ENCODE measurements around the gene CCDC116. TPM values are rescaled to one million over a fixed set of nuclear protein-coding genes. Genes with fewer than 3 reads are reported as not detected.

Gene CCDC116
- total RNA-seq, 1 experiment from 2014 or later = 0.07 TPM

Other genes with a start within 250 kb of the CCDC116 start
- 2.1 TPM in 1 of 2 replicates, not detected in the other for gene RIMBP3B, start 249.0 kb upstream of the CCDC116 start, total RNA-seq (2014; rRNA removed; shearing (Covaris generic); ENCODE audit: low replicate concordance)
- gene HIC2, start 215.4 kb upstream of the CCDC116 start, total RNA-seq (2014; rRNA removed; shearing (Covaris generic); ENCODE audit: low replicate concordance) = 4.3 and 4.8 TPM in 2 replicates
- 0.30 TPM in 1 of 2 replicates, not detected in the other for gene TMEM191C, start 165.4 kb upstream of the CCDC116 start, total RNA-seq (2014; rRNA removed; shearing (Covaris generic); ENCODE audit: low replicate concordance)
- 0.20 and 3.6 TPM in 2 replicates for gene RIMBP3C, start 81.3 kb upstream of the CCDC116 start, total RNA-seq (2014; rRNA removed; shearing (Covaris generic); ENCODE audit: low replicate concordance)
- 32.6 and 46.2 TPM in 2 replicates for gene UBE2L3, start 65.0 kb upstream of the CCDC116 start, total RNA-seq (2014; rRNA removed; shearing (Covaris generic); ENCODE audit: low replicate concordance)
- gene YDJC, start 2.7 kb upstream of the CCDC116 start, total RNA-seq (2014; rRNA removed; shearing (Covaris generic); ENCODE audit: low replicate concordance) = 158 and 165 TPM in 2 replicates
- 39.5 and 46.1 TPM in 2 replicates for gene SDF2L1, start 9.5 kb downstream of the CCDC116 start, total RNA-seq (2014; rRNA removed; shearing (Covaris generic); ENCODE audit: low replicate concordance)
- 13.4 and 15.8 TPM in 2 replicates for gene PPIL2, start 33.3 kb downstream of the CCDC116 start, total RNA-seq (2014; rRNA removed; shearing (Covaris generic); ENCODE audit: low replicate concordance)
- 0.75 and 2.2 TPM in 2 replicates for gene YPEL1, start 103.0 kb downstream of the CCDC116 start, total RNA-seq (2014; rRNA removed; shearing (Covaris generic); ENCODE audit: low replicate concordance)
- 27.8 and 34.9 TPM in 2 replicates for gene MAPK1, start 234.9 kb downstream of the CCDC116 start, total RNA-seq (2014; rRNA removed; shearing (Covaris generic); ENCODE audit: low replicate concordance)

All from Caki2 (cell line).